ENCODE results near the gene C20orf204.
A peak's percentile ranks its signal among the peaks of the same experiment; 100 is the strongest.

DNA sequence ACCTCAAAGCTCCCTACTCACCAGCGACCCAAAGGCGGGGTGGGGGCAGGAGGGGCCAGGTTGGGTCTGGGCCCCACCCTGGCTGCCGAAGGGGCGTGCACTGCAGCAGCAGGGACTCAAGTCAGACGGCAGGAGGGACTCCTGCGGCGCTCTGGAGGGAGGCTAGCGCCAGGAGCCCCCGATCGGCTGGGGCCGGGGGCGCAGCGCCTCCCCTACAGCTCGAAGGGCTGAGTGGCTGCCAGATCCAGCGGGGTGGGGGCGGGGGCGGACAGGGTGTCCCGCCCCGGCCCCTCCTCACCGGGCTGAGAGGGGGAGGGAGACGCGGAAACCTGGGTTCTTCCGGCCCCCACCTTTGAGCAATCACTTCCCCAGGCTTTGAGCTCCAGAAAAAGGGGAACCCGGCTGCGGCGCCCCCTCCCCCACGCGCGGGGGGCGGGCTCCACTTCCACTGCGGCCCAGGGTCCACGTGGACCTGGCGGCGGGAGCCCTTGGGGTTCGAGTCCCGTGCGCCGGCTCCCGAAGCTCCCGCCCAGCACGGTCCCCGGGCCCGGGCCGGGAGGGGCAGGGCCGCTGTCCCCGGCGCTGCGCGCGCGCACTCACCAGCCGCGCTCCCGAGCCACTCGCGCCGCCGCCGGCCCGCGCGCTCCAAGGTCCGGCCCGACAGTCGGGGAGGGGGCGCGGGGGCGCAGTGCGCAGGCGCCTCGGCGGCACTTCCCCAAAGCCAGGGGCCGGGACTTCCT is 43.5 kb downstream of the C20orf204 start, which contains the start of gene RGS19:
- no peak for TF ChIP-seq ZBTB17 (CRISPR knock-in tag; IDR thresholded peaks at IDR 0.05)
- no peak for TF ChIP-seq ATF1 (CRISPR knock-in tag; IDR thresholded peaks at IDR 0.05)
- 0 out of 2 replicates have a peak, but pooled peaks have one; percentile 12 for TF ChIP-seq ATF1 (tag; IDR thresholded peaks at IDR 0.05)
- TF ChIP-seq, protein P1, sequence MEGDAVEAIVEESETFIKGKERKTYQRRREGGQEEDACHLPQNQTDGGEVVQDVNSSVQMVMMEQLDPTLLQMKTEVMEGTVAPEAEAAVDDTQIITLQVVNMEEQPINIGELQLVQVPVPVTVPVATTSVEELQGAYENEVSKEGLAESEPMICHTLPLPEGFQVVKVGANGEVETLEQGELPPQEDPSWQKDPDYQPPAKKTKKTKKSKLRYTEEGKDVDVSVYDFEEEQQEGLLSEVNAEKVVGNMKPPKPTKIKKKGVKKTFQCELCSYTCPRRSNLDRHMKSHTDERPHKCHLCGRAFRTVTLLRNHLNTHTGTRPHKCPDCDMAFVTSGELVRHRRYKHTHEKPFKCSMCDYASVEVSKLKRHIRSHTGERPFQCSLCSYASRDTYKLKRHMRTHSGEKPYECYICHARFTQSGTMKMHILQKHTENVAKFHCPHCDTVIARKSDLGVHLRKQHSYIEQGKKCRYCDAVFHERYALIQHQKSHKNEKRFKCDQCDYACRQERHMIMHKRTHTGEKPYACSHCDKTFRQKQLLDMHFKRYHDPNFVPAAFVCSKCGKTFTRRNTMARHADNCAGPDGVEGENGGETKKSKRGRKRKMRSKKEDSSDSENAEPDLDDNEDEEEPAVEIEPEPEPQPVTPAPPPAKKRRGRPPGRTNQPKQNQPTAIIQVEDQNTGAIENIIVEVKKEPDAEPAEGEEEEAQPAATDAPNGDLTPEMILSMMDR (IDR thresholded peaks at IDR 0.05 in 2 of 3, conservative IDR thresholded peaks at IDR 0.05 in 1 of 3; ENCODE audit: insufficient read depth in 2 of 3, low read depth in 1 of 3, low read length in 3 of 3): no peak
- 0 out of 2 replicates have a peak, but pooled peaks have one; percentile 3 for TF ChIP-seq NR3C1 (CRISPR knock-in tag; IDR thresholded peaks at IDR 0.05)
- TF ChIP-seq CHD1 (IDR thresholded peaks at IDR 0.05; ENCODE audit: low read length): no peak
